Endothelial cell of umbilical vein (primary cell): ENCODE measurements around the gene TGFBR3. TPM values are rescaled to one million over a fixed set of nuclear protein-coding genes. Genes with fewer than 3 reads are reported as not detected.

ENCODE experiments used
- BruUV-seq: library from RNA; stranded (reverse); fragments of 400-500 nt; replicated peaks from 2 replicates; lab custom pipeline; 2021; lab: Mats Ljungman, UMichigan
- CTCF ChIA-PET: fragments of 300-600, 350-600 bp; sonication (Branson Sonifier 250); formaldehyde crosslinking; loops from one replicate; lab custom pipeline; 2021; ENCODE audit warnings: antibody characterized with exemption, inconsistent platforms; lab: Charles Lee
- POLR2A ChIA-PET: fragments of 300-600, 350-600 bp; sonication (Branson Sonifier 250); formaldehyde crosslinking; loops from one replicate; lab custom pipeline; 2021; ENCODE audit warnings: antibody characterized with exemption, inconsistent platforms; lab: Charles Lee
- DNase-seq: peaks from one replicate; pipeline ENCODE4 v3.0.0-alpha.2; 2011; ENCODE audit warnings: low read depth, low spot score
- FAIRE-seq: peaks from 2 replicates; lab custom pipeline; 2011; peaks lifted over from hg19 to GRCh38; lab: Jason Lieb, UNC
- H2AFZ ChIP-seq: 2 replicates; pipeline ENCODE4 v1.6.0; 2012; ENCODE audit warnings: low read depth, low read length, control low read depth, inconsistent platforms
- H3K27ac ChIP-seq: 2 replicates; pipeline ENCODE4 v1.5.1; 2011; ENCODE audit warnings: low read depth, mild to moderate bottlenecking, control low read depth, low read length, moderate library complexity; ENCODE audit not compliant: insufficient read depth
- H3K27me3 ChIP-seq, 2 experiments: 2 replicates each; pipeline versions ENCODE4 v1.6.0 to v1.6.1; 2011; ENCODE audit warnings: low read length in 2 of 2, mixed read lengths in 1 of 2; ENCODE audit not compliant: control insufficient read depth in 2 of 2, insufficient read depth in 2 of 2
- H3K36me3 ChIP-seq, 2 experiments: 2 replicates in 1 of 2; 3 replicates in 1 of 2; pipeline ENCODE4 v1.5.1; 2011; ENCODE audit warnings: low read length in 2 of 2, mild to moderate bottlenecking in 1 of 2, moderate library complexity in 1 of 2; ENCODE audit not compliant: control insufficient read depth in 2 of 2, insufficient read depth in 2 of 2; ENCODE audit errors: extremely low read depth in 1 of 2
- H3K4me1 ChIP-seq: 3 replicates; pipeline ENCODE4 v1.5.1; 2011; ENCODE audit warnings: mild to moderate bottlenecking, low read length; ENCODE audit not compliant: control insufficient read depth, insufficient read depth; ENCODE audit errors: extremely low read depth
- H3K4me2 ChIP-seq: 2 replicates; pipeline ENCODE4 v1.6.1; 2011; ENCODE audit warnings: low read length, control low read depth, mixed read lengths; ENCODE audit not compliant: insufficient read depth
- H3K4me3 ChIP-seq, 3 experiments: fragments of 200-600 bp in 1 of 3; sonication (generic), shearing (Covaris generic) in 1 of 3; replicated peaks in 1 of 3; 2 replicates each; pipeline ENCODE4 v1.5.1; 2011 to 2016; ENCODE audit warnings: control low read depth in 3 of 3, low read length in 3 of 3, mild to moderate bottlenecking in 2 of 3, inconsistent platforms in 1 of 3, low read depth in 1 of 3, moderate library complexity in 1 of 3; ENCODE audit not compliant: insufficient read depth in 1 of 3
- H3K79me2 ChIP-seq: 2 replicates; pipeline ENCODE4 v1.6.0; 2012; ENCODE audit warnings: low read length, inconsistent platforms; ENCODE audit not compliant: control insufficient read depth, insufficient read depth
- H3K9ac ChIP-seq: replicated peaks from 2 replicates; pipeline ENCODE3; 2011; ENCODE audit warnings: low read length, control low read depth; ENCODE audit not compliant: insufficient read depth; ENCODE audit errors: extremely low read depth
- H3K9me1 ChIP-seq: replicated peaks from 3 replicates; pipeline ENCODE4 v1.6.0; 2011; ENCODE audit warnings: mild to moderate bottlenecking, low read length; ENCODE audit not compliant: control insufficient read depth, insufficient read depth; ENCODE audit errors: extremely low read depth
- H3K9me3 ChIP-seq: replicated peaks from 2 replicates; pipeline ENCODE4 v1.5.1; 2012; ENCODE audit warnings: low read length, inconsistent platforms; ENCODE audit not compliant: control insufficient read depth, insufficient read depth
- H4K20me1 ChIP-seq: replicated peaks from 2 replicates; pipeline ENCODE3; 2011; ENCODE audit warnings: mild to moderate bottlenecking, low read length; ENCODE audit not compliant: control insufficient read depth, insufficient read depth; ENCODE audit errors: extremely low read depth
- EZH2 ChIP-seq: IDR thresholded peaks from 2 replicates; pipeline ENCODE4 v1.6.1; 2012; ENCODE audit warnings: borderline replicate concordance, low read depth, mild to moderate bottlenecking, moderate library complexity, low read length, inconsistent platforms; ENCODE audit not compliant: severe bottlenecking
- FOS ChIP-seq: IDR thresholded peaks from 2 replicates; pipeline ENCODE4 v1.6.1; 2011; ENCODE audit warnings: mild to moderate bottlenecking, low read length, moderate library complexity, borderline replicate concordance; ENCODE audit not compliant: insufficient read depth
- GATA2 ChIP-seq: IDR thresholded peaks from 2 replicates; pipeline ENCODE4 v1.7.0; 2011; ENCODE audit warnings: low read depth, mild to moderate bottlenecking, moderate library complexity, mixed read lengths, low read length; ENCODE audit not compliant: insufficient read length, insufficient read depth
- JUN ChIP-seq: IDR thresholded peaks from 2 replicates; pipeline ENCODE4 v1.6.1; 2011; ENCODE audit warnings: borderline replicate concordance, low read depth; ENCODE audit not compliant: insufficient read length, insufficient read depth
- MYC ChIP-seq: IDR thresholded peaks from one replicate; pipeline ENCODE4 v1.6.1; 2011; ENCODE audit warnings: mild to moderate bottlenecking, low read depth, low read length
- POLR2A ChIP-seq: IDR thresholded peaks from 2 replicates; pipeline ENCODE4 v1.6.1; 2012; ENCODE audit warnings: low read depth, mild to moderate bottlenecking, control low read depth, low read length
- POLR2AphosphoS5 ChIP-seq: IDR thresholded peaks from 2 replicates; pipeline ENCODE4 v1.6.1; 2012; ENCODE audit warnings: low read depth, mild to moderate bottlenecking, control low read depth, low read length, moderate library complexity; ENCODE audit not compliant: insufficient read depth
- dilution Hi-C: fragments of 300-500 bp; cut with MboI; formaldehyde crosslinking; loops from one replicate; pipeline ENCODE4 v1.15.0; 2019; ENCODE audit warnings: low sequenced_read_pairs; ENCODE audit not compliant: extremely low pct_ligation_motif_present
- intact Hi-C: fragments of 100-400 bp; cut with micrococcal nuclease; formaldehyde crosslinking; loops from one replicate; pipeline ENCODE4 v1.10.0; 2022
- polyA plus RNA-seq, 4 experiments: library from polyadenylated mRNA; depleted of rRNA in 3 of 4; stranded (reverse) in 3 of 4; unstranded in 1 of 4; fragments of >200 nt; gene quantifications; 2 replicates each; pipeline versions ENCODE4 v1.2.1 to v1.2.3, GENCODE V29; 2011 to 2012; ENCODE audit warnings: missing spikeins in 1 of 4
- total RNA-seq: library from RNA; stranded (reverse); gene quantifications from 2 replicates; pipeline ENCODE4 v1.2.3, GENCODE V29; 2021
- TF ChIP-seq, protein P1 (sequence below): IDR thresholded peaks from 2 replicates; pipeline ENCODE4 v1.6.1; 2011; ENCODE audit not compliant: insufficient read depth, insufficient read length
- TF ChIP-seq, protein P2 (sequence below), 2 donors: IDR thresholded peaks; 1 replicate in 1 of 2; 2 replicates in 1 of 2; pipeline ENCODE4 v1.5.1; 2011; ENCODE audit warnings: low read length in 2 of 2, mild to moderate bottlenecking in 2 of 2, moderate library complexity in 2 of 2, control low read depth in 1 of 2, inconsistent platforms in 1 of 2, low read depth in 1 of 2; ENCODE audit not compliant: insufficient read depth in 1 of 2; ENCODE audit errors: extremely low read depth in 1 of 2

Gene TGFBR3
- total and polyA plus RNA-seq, 2 donors (not counting 3 experiments of a cell fraction or from before 2014, with no cell fraction given), result 8.0 to 13.4 TPM

DNA sequence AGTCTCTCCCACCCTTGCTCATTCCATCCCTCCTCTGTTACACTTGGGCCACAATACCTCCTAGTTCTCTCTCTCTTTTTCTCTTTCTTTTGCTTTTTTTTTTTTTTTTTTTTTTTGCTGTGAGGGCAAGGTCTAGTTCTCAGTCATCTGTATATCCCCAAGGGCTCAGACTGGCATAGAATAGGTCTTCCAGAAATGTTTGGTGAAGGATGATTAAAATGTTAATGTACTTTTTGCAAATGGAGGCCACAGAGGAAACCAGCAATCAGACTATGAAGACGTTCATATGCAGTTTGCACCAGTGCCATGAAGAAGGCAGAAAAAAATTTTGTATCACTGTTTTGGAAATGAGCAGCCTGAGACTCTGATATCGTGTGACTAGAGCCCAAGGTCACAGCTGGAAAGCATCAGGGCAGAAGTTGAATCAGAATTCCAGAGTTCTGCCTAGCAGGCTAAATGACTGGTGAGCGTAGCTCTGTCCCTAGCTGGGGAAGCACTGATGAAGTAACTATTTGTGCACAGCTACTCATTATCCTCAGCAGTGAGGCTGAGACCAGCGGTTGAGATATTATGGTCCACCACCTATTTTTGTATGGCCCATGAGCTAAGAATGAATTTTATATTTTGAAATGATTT is 186.5 kb downstream of the TGFBR3 start:
- CTCF ChIA-PET, result interaction anchor here (1.0 to 1.2 kb wide), 2 partner anchors 77 to 232 kb away, joined by 3 read pairs; no protein-coding TSS in a partner anchor
- no peak for TF ChIP-seq POLR2A
- no peak for TF ChIP-seq POLR2AphosphoS5

DNA sequence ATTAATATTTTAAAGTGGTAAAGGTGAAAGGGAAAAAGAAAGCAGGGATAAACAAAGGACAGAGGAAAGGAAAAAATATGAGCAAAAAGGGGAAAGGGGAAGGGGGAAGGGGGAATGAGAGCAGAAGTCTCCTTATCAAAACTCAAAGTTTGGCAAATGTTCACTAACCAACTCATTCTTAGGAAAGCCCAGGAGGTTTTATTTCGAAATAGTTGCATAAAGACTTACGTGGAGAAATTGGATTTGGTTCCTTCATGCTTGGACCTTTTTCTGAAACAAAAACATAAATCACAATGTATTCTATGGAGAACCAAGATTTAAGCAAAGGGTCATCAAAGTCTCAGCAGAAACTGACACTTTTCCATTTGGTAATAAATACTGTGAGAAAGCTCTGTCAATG is 188.1 kb downstream of the TGFBR3 start:
- H3K79me2 ChIP-seq, result no peaks in the 10 kb centered on the region
- H3K9me3 ChIP-seq, result no peaks in the 10 kb centered on the region
- H3K9ac ChIP-seq, result no peak overlapping the region
- H3K36me3 ChIP-seq, result peaks cover 0 to 4% of the 10 kb centered on the region in 2 experiments
- intact Hi-C loops, result no loop called here
- H3K27ac ChIP-seq, result no peak overlapping the region
- peaks cover 29% of the 10 kb centered on the region for H3K4me1 ChIP-seq
- FAIRE-seq (no peak), DNase-seq (no peak)
- no peak overlapping the region for H2AFZ ChIP-seq
- no peaks in the 10 kb centered on the region for H4K20me1 ChIP-seq
- ChIA-PET POLR2A (no interaction called here), CTCF (no interaction called here)
- H3K4me3 ChIP-seq, result no peak overlapping the region
- no peak for TF ChIP-seq GATA2
- TF ChIP-seq MYC, result no peak
- TF ChIP-seq, protein P1, sequence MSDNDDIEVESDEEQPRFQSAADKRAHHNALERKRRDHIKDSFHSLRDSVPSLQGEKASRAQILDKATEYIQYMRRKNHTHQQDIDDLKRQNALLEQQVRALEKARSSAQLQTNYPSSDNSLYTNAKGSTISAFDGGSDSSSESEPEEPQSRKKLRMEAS, result no peak
- no peak for TF ChIP-seq FOS
- no peak for TF ChIP-seq EZH2
- TF ChIP-seq JUN, result no peak
- no peak for TF ChIP-seq POLR2A
- TF ChIP-seq POLR2AphosphoS5, result no peak
- TF ChIP-seq, protein P2, sequence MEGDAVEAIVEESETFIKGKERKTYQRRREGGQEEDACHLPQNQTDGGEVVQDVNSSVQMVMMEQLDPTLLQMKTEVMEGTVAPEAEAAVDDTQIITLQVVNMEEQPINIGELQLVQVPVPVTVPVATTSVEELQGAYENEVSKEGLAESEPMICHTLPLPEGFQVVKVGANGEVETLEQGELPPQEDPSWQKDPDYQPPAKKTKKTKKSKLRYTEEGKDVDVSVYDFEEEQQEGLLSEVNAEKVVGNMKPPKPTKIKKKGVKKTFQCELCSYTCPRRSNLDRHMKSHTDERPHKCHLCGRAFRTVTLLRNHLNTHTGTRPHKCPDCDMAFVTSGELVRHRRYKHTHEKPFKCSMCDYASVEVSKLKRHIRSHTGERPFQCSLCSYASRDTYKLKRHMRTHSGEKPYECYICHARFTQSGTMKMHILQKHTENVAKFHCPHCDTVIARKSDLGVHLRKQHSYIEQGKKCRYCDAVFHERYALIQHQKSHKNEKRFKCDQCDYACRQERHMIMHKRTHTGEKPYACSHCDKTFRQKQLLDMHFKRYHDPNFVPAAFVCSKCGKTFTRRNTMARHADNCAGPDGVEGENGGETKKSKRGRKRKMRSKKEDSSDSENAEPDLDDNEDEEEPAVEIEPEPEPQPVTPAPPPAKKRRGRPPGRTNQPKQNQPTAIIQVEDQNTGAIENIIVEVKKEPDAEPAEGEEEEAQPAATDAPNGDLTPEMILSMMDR (IDR thresholded peaks at IDR 0.05; ENCODE audit: extremely low read depth in 1 of 2, insufficient read depth in 1 of 2, low read depth in 1 of 2, low read length in 2 of 2), result no peak
- H3K4me2 ChIP-seq, result no peak overlapping the region
- dilution Hi-C loops, result no loop called here
- H3K27me3 ChIP-seq, result no peaks in the 10 kb centered on the region
- H3K9me1 ChIP-seq, result no peaks in the 10 kb centered on the region
- BruUV-seq, result no TSS peak

More for the DNA sequence above, 186.5 kb downstream of the TGFBR3 start:
- H3K9me1 ChIP-seq, result no peaks in the 10 kb centered on the region
- DNase-seq, result no peak
- H3K4me2 ChIP-seq, result no peak overlapping the region
- no peaks in the 10 kb centered on the region for H3K79me2 ChIP-seq
- H3K4me1 ChIP-seq, result peaks cover 29% of the 10 kb centered on the region
- no peak overlapping the region for H3K9ac ChIP-seq
- H3K27ac ChIP-seq, result no peak overlapping the region
- POLR2A ChIA-PET, result no interaction called here
- no TSS peak for BruUV-seq
- dilution Hi-C loops, result no loop called here
- H2AFZ ChIP-seq, result no peak overlapping the region
- H3K36me3 ChIP-seq, result no peaks in the 10 kb centered on the region
- H3K9me3 ChIP-seq, result no peaks in the 10 kb centered on the region
- no peaks in the 10 kb centered on the region for H4K20me1 ChIP-seq
- FAIRE-seq, result no peak
- intact Hi-C loops, result no loop called here
- H3K27me3 ChIP-seq, result no peaks in the 10 kb centered on the region
- H3K4me3 ChIP-seq, result no peak overlapping the region
